ENCODE measurements around the gene IFNGR1.
"Not testable (repeated sequence)": the region's sequence is repeated elsewhere in the genome, so short reads cannot be mapped to it uniquely, and the experiment has no call there.

Gene IFNGR1

GRCh38 chr6:137218917-137219663 is at the start of gene IFNGR1:
Gene IFNGR1, minus strand, starts transcription at chr6:137219385. Its CDS starts 58 bp downstream, at chr6:137219327.
- peak; percentile 68 for DNase-seq (ENCODE audit: low spot score)

- no peak for DNase-seq (ENCODE audit: low spot score)
Measured at GRCh38 chr6:137268911-137269310, 49.7 kb upstream of the IFNGR1 start.

- no peak for DNase-seq (ENCODE audit: low spot score)
Measured at GRCh38 chr6:137266309-137266586, 47.1 kb upstream of the IFNGR1 start.

GRCh38 chr6:137265561-137266308 is 46.5 kb upstream of the IFNGR1 start:
- no peak for DNase-seq (ENCODE audit: low spot score)

GRCh38 chr6:137264311-137265075 is 45.3 kb upstream of the IFNGR1 start:
- no peak for DNase-seq (ENCODE audit: low spot score)

- no peak for DNase-seq (ENCODE audit: low spot score)
Measured at GRCh38 chr6:137261761-137262160, 42.6 kb upstream of the IFNGR1 start.

- DNase-seq (ENCODE audit: low spot score) = no peak
Measured at GRCh38 chr6:137261361-137261760, 42.2 kb upstream of the IFNGR1 start.

GRCh38 chr6:137260217-137260616 is 41.0 kb upstream of the IFNGR1 start:
- DNase-seq (ENCODE audit: low spot score) = no peak

- DNase-seq (ENCODE audit: low spot score) = no peak
Measured at GRCh38 chr6:137259349-137259748, 40.2 kb upstream of the IFNGR1 start.

- no peak for DNase-seq (ENCODE audit: low spot score)
Measured at GRCh38 chr6:137258170-137258569, 39.0 kb upstream of the IFNGR1 start.

GRCh38 chr6:137256350-137257103 is 37.3 kb upstream of the IFNGR1 start:
- no peak for DNase-seq (ENCODE audit: low spot score)

- no peak for DNase-seq (ENCODE audit: low spot score)
Measured at GRCh38 chr6:137254966-137255365, 35.8 kb upstream of the IFNGR1 start.

GRCh38 chr6:137254430-137254829 is 35.2 kb upstream of the IFNGR1 start:
- DNase-seq (ENCODE audit: low spot score) = not testable (repeated sequence)

- no peak for DNase-seq (ENCODE audit: low spot score)
Measured at GRCh38 chr6:137248702-137249101, 29.5 kb upstream of the IFNGR1 start.

- DNase-seq (ENCODE audit: low spot score) = no peak
Measured at GRCh38 chr6:137247724-137248123, 28.5 kb upstream of the IFNGR1 start.

GRCh38 chr6:137246791-137247202 is 27.6 kb upstream of the IFNGR1 start:
- no peak for DNase-seq (ENCODE audit: low spot score)

GRCh38 chr6:137246164-137246563 is 27.0 kb upstream of the IFNGR1 start:
- no peak for DNase-seq (ENCODE audit: low spot score)

GRCh38 chr6:137241481-137242038 is 22.4 kb upstream of the IFNGR1 start:
- DNase-seq (ENCODE audit: low spot score) = no peak

- no peak for DNase-seq (ENCODE audit: low spot score)
Measured at GRCh38 chr6:137240168-137240567, 21.0 kb upstream of the IFNGR1 start.

- DNase-seq (ENCODE audit: low spot score) = no peak
Measured at GRCh38 chr6:137237413-137238170, 18.4 kb upstream of the IFNGR1 start.
